Measurements from ENCODE around the gene KCTD1.

KCTD1 gene

DNA sequence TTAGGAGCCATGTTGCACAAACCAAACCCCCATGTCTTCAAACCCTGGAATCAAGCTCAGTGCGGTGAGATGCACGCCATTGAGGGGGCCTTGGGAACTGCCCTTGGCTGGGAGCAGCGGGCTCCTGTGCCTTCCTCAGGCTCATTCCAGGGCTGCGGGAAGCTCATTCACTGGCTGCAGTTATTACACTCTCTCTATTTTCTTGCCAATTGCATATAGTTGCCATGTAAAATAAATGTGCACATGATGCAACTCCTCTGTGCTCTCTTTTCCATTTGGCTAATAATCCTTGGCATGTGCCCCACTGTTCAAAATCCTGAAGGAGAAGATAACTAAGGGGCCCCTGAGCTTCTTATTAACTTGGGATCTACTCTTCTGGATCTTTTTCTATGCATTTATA lies 74.7 kb downstream of the KCTD1 start:
- TF ChIP-seq CTCF (IDR thresholded peaks at IDR 0.05), result no peak

DNA sequence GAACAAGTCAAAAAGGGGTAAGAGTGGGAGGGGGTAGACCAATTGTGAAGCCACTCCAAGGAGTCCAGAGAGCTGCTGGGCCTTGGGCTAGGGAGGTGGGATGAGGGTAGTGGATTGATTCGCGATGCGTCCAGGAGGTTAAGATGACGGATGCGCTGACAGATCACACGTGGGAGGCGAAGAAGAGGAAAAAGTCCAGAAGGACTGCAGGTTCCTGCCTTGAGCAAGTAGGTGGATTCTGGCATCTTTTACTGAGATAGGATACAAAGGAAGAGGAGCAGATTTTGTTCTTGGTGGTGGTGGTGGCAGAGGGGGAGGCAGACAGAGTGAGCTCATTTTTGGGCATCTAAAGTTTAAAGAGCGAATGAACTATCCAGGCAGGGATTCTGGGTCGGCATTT lies 76.5 kb downstream of the KCTD1 start:
- no peak for TF ChIP-seq CTCF (IDR thresholded peaks at IDR 0.05)

GRCh38 chr18:26471027-26471426 lies 77.3 kb downstream of the KCTD1 start:
- no peak for TF ChIP-seq CTCF (IDR thresholded peaks at IDR 0.05)

- TF ChIP-seq CTCF (IDR thresholded peaks at IDR 0.05), result no peak
Observed at GRCh38 chr18:26470011-26470637, 78.2 kb downstream of the KCTD1 start.

DNA sequence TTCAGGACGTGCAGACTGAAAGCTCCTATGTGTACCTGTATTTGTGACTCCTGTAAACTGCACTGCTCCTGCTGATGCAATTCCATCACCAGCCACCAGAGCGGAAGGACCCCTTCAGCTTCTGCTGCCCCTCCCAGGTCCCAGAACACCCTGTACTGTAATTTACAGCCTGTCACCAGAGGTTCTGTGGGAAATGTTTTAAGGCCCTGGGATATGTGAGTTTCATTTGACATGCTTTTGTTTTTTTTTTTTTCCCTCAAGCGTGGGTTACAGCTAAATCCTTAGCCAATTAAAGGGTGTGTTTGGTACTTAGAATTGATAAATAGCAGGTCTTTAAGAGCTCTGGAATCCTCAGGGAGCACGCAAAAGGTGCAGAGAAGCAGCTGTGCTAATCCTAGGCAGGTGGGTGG lies 79.4 kb downstream of the KCTD1 start:
- TF ChIP-seq CTCF (IDR thresholded peaks at IDR 0.05), result peak; percentile 51

DNA sequence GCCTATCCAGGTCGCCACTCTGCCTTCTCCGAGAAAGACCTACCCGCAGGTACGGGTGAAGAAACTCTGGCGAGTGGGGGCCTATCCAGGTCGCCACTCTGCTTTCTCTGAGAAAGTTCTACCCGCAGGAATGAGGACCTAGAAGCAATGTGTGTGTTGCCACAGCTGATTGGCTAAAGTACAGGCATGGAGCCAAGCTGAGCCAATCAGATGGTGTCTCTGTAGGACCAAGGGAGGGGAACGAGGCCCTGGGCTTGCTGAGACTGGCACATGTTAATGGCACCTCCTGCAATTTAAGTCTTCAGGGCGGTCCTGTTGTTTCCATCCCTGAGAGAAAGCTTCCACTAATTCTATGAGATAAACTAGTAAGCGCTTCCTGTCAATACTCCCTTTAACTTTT lies 82.3 kb downstream of the KCTD1 start:
- TF ChIP-seq CTCF (IDR thresholded peaks at IDR 0.05), result no peak

GRCh38 chr18:26465431-26465830 lies 82.9 kb downstream of the KCTD1 start:
- TF ChIP-seq CTCF (IDR thresholded peaks at IDR 0.05), result no peak
